GM21526 (cell line): Measurements from ENCODE around the gene ZNF808.
"Not testable (repeated sequence)": the region's sequence is repeated elsewhere in the genome, so short reads cannot be mapped to it uniquely, and the experiment has no call there.

Experiments used
- ATAC-seq: cut with Tn5 transposase; IDR thresholded peaks from one replicate; pipeline ENCODE4 v1.9.1; 2021; ENCODE audit warnings: moderate library complexity; ENCODE audit not compliant: unreplicated experiment, low FRiP score

ZNF808 gene

GRCh38 chr19:52592301-52592700 is 64.8 kb downstream of the ZNF808 start:
- no peak for ATAC-seq

- ATAC-seq: not testable (repeated sequence)
Measured at GRCh38 chr19:52593441-52593840, 66.0 kb downstream of the ZNF808 start.

- no peak for ATAC-seq
Measured at GRCh38 chr19:52599241-52599640, 71.8 kb downstream of the ZNF808 start.

- ATAC-seq: no peak
Measured at GRCh38 chr19:52600639-52601024, 73.2 kb downstream of the ZNF808 start.

DNA sequence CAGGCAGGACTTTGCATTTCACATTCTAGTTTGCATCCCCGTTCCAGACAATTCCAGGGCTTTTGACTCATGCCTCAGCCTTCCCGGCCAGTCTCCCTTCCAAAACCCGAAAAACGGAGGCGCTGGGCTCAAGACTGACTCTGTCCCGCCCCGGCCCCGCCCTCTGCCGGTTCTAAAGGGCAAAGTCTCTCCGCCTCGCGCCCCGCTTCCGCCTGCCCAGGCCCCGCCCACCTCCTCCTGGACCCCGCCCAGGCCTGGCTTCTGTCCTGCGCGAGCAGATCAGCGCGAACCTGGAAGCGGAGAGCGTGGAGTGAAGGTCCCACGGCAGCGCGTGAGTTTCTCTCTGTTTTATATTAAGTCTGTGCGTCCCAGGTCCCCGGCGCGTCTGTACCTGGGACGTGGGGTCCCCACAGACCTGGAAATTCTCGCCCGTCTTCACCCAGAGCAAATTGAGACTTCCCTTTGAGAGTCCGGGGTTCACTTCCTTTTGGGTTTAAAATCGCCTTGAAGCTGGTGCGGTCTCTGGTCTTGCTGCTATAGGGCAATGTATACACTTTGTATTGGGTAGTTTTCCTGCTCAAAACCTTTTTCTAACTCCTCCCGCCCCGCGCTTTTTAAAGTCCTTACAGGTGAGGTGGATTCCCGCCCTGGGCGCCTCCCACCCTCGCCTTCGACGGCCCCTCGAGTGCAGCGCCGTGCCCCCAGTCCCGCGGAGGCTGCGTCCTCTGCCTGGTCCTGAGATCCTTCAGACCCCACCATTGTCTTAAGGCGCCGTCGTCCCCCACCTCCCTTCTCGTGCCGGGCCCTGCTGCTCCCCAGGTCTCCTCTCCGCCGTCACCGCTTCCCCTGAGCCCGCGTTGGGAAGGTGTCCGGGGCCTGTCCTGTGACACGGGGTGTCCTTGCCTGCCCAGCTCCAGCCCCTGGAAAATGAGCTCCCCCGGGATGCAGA is 73.8 kb downstream of the ZNF808 start:
- peak; percentile 85 for ATAC-seq

DNA sequence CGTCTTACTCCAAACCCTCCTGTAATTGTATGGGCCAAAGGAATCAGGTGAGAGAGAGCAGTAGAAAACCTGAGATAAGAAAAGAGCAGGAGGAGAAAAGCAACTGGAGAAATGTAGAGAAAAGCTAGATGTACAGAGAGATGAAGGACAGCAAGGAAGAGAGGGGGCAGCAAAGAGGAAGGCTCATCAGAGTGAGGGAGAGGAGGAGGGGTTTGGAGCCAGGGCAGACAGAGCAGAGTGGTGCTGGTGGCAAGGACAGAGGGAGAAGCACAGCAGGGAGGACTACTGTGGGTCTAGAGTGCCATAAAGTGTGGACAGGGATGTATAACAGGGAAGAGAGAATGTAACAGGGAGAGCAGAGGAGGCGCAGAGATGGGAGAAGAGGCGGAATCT is 74.5 kb downstream of the ZNF808 start:
- not testable (repeated sequence) for ATAC-seq

DNA sequence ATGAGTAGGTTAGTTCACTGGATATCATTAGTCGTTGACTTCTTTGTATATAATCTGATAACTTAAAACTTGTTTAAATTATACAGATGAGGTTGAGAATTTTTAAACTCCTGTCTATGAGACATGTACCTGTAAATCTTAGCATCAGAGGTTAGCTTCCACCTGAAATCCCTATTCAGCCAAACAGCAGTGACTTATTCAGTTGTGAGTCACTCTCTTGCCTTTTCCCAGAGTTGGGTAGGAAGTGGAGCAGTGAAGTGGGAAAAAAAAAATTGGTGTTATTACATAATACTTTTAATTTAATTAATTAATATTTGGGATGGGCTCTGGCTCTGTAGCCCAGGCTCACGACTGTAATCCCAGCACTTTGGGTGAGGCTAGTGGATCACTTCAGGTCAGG is 75.5 kb downstream of the ZNF808 start:
- no peak for ATAC-seq

DNA sequence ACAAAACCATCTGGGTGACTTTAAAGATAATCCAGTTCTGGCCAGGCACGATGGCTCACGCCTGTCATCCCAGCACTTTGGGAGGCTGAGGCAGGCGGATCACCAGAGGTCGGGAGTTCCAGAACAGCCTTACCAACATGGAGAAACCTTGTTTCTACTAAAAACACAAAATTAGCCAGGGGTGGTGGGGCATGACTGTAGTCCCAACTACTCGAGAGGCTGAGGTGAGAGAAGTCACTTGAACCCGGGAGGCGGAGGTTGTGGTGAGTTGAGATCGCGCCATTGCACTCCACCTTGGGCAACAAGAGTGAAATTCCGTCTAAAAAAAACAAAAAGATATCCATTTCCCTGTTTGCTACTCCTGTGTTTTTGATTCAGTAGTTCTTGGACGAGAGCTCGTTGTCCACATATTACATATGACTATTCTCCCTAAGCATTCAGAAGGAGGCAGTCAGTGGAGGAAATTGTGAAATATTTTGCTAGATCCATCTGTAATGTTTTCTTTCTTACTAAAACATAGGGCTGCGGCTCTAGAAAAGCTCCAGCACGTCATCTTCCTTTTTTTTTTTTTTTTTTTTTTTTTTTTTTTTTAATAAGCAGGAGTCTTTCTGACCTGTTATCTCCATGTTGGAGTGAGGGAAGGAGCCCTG is 76.2 kb downstream of the ZNF808 start:
- ATAC-seq: no peak
